Naive thymus-derived CD4-positive, alpha-beta T cell (primary cell): Measurements from ENCODE around the gene SLC51B. TPM values are rescaled to one million over a fixed set of nuclear protein-coding genes. Genes with fewer than 3 reads are reported as not detected.
A peak's percentile ranks its signal among the peaks of the same experiment; 100 is the strongest.
"Not testable (repeated sequence)": the region's sequence is repeated elsewhere in the genome, so short reads cannot be mapped to it uniquely, and the experiment has no call there.

ENCODE experiments used
- ATAC-seq: fragments of 150-1000 bp; cut with Tn5 transposase; 2 replicates; pipeline ENCODE4 v1.10.0; 2021; ENCODE audit warnings: mild to moderate bottlenecking, moderate library complexity
- CTCF ChIA-PET: fragments of 350-600 bp; sonication (Branson Sonifier 250); formaldehyde crosslinking; loops from one replicate; lab custom pipeline; 2021; ENCODE audit warnings: antibody characterized with exemption; lab: Charles Lee
- POLR2A ChIA-PET: fragments of 350-600 bp; sonication (Branson Sonifier 250); formaldehyde crosslinking; loops from one replicate; lab custom pipeline; 2021; ENCODE audit warnings: antibody characterized with exemption, inconsistent platforms; lab: Charles Lee
- DNase-seq, 9 donors: peaks; one replicate each; pipeline versions ENCODE4 v3.0.0 to v3.0.0-alpha.2; 2020 to 2022; ENCODE audit warnings: mixed read lengths in 1 of 9
- H3K27ac ChIP-seq: one replicate; pipeline ENCODE4 v1.7.0; 2013; ENCODE audit warnings: mild to moderate bottlenecking, low read depth, low read length, moderate library complexity
- H3K27me3 ChIP-seq, 2 donors: one replicate each; pipeline ENCODE4 v1.7.0; 2013; ENCODE audit warnings: low read length in 2 of 2, mild to moderate bottlenecking in 2 of 2, moderate library complexity in 2 of 2; ENCODE audit not compliant: control insufficient read depth in 2 of 2, insufficient read depth in 2 of 2
- H3K36me3 ChIP-seq, 3 experiments: 1 replicate in 2 of 3; 2 replicates in 1 of 3; pipeline ENCODE4 v1.7.0; 2013; ENCODE audit warnings: low read length in 3 of 3, mild to moderate bottlenecking in 3 of 3, moderate library complexity in 1 of 3; ENCODE audit not compliant: insufficient read depth in 3 of 3, control insufficient read depth in 2 of 3
- H3K4me1 ChIP-seq, 2 donors: one replicate each; pipeline ENCODE4 v1.7.0; 2013; ENCODE audit warnings: low read length in 2 of 2, mild to moderate bottlenecking in 2 of 2, moderate library complexity in 1 of 2; ENCODE audit not compliant: control insufficient read depth in 2 of 2, insufficient read depth in 2 of 2
- H3K4me3 ChIP-seq: 2 replicates; pipeline ENCODE4 v1.7.0; 2013; ENCODE audit warnings: mild to moderate bottlenecking, low read length
- H3K9me3 ChIP-seq, 3 experiments: 1 replicate in 2 of 3; 2 replicates in 1 of 3; pipeline ENCODE4 v1.7.0; 2013; ENCODE audit warnings: low read length in 3 of 3; ENCODE audit not compliant: control insufficient read depth in 2 of 3
- H3K27ac Mint-ChIP-seq, 9 donors: one replicate each; pipeline ENCODE4 v1.8.0; 2020 to 2022; ENCODE audit warnings: mixed read lengths in 9 of 9, mild to moderate bottlenecking in 8 of 9, moderate library complexity in 5 of 9, inconsistent platforms in 2 of 9
- H3K27me3 Mint-ChIP-seq, 5 donors: one replicate each; pipeline ENCODE4 v1.8.0; 2021 to 2022; ENCODE audit warnings: mixed read lengths in 5 of 5, mild to moderate bottlenecking in 1 of 5
- H3K36me3 Mint-ChIP-seq, 5 donors: one replicate each; pipeline ENCODE4 v1.8.0; 2020 to 2022; ENCODE audit warnings: mixed read lengths in 5 of 5, mild to moderate bottlenecking in 3 of 5, inconsistent platforms in 1 of 5
- H3K4me1 Mint-ChIP-seq, 7 donors: one replicate each; pipeline ENCODE4 v1.8.0; 2020 to 2022; ENCODE audit warnings: mixed read lengths in 7 of 7, mild to moderate bottlenecking in 3 of 7, inconsistent platforms in 1 of 7
- H3K4me3 Mint-ChIP-seq, 10 donors: one replicate each; pipeline ENCODE4 v1.8.0; 2020 to 2022; ENCODE audit warnings: mild to moderate bottlenecking in 10 of 10, mixed read lengths in 10 of 10, moderate library complexity in 6 of 10, inconsistent platforms in 2 of 10
- H3K9me3 Mint-ChIP-seq, 11 donors: one replicate each; pipeline ENCODE4 v1.8.0; 2020 to 2022; ENCODE audit warnings: mixed read lengths in 11 of 11, mild to moderate bottlenecking in 4 of 11, inconsistent platforms in 1 of 11, moderate library complexity in 1 of 11
- intact Hi-C, 2 donors: fragments of 100-400 bp; cut with micrococcal nuclease; formaldehyde crosslinking; loops; one replicate each; pipeline ENCODE4 v1.15.1; 2023
- polyA plus RNA-seq, 2 donors: library from polyadenylated mRNA; unstranded; fragments of 300-500 nt; fragmentation: Illumina TruSeq; gene quantifications; one replicate each; pipeline ENCODE4 v1.2.3, GENCODE V29; 2021
- total RNA-seq, 6 experiments: library from RNA in 5 of 6; stranded (reverse) in 5 of 6; gene quantifications; 1 replicate in 5 of 6; 2 replicates in 1 of 6; pipeline ENCODE4 v1.2.3 and lab custom pipeline; 2021 to 2026

The SLC51B gene
- total and polyA plus RNA-seq, 7 experiments from 2014 or later, result not detected

DNA sequence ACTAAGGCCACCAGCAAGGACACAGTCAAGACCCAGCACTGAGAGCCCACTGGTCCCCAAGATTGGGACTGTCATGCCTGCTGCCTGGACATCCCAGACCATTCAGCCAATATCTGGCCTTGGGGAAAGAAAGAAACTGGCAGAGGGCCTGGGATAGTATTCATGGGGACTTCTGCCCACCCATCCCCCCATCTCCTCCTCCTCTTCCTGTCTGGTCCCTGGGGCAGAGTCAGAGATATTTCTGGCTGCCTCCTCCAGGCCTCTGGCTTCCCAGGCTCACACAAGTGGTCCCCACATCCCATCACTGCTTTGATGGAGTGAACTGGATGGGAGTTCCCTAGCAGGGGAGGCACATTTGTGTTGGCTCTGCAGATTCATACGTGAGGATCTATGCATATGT lies 26.8 kb downstream of the SLC51B start:
- Histone ChIP-seq H3K4me1 (no peaks in the 10 kb centered on the region), H3K27me3 (no peaks in the 10 kb centered on the region), H3K9me3 (no peaks in the 10 kb centered on the region), H3K27ac (no peak overlapping the region), H3K36me3 (no peaks in the 10 kb centered on the region), H3K4me3 (no peak overlapping the region)
- peaks cover 18 to 29% (median 20%) of the 10 kb centered on the region in 5 donors for H3K27me3 Mint-ChIP-seq
- H3K36me3 Mint-ChIP-seq, result no peaks in the 10 kb centered on the region
- peaks cover 0 to 16% (median 11%) of the 10 kb centered on the region in 7 donors for H3K4me1 Mint-ChIP-seq
- ChIA-PET CTCF (interaction anchor here (0.5 kb wide), 1 partner anchor 356 kb away, joined by 3 read pairs; no protein-coding TSS in a partner anchor), POLR2A (no interaction called here)
- ATAC-seq, result no peak
- no peak overlapping the region for H3K27ac Mint-ChIP-seq
- H3K4me3 Mint-ChIP-seq, result no peak overlapping the region
- intact Hi-C loops, result no loop called here
- DNase-seq, result no peak
- H3K9me3 Mint-ChIP-seq, result no peaks in the 10 kb centered on the region

DNA sequence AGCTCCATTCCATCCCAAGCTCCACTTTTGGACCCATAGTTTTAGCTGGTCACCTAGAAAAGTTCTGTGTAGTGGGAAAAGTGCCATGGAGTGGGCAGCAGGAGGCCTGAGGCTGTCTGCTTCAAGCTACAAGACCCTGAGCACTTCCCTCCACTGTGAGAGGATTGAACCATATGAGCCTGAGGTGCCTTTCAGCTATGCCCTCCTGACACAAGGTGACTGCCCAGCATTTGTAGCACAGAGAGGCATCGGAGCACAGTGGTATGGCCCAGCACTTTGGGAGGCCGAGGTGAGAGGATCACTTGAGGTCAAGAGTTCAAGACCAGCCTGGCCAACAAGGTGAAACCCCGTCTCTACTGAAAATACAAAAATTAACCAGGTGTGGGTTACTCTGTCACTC lies 27.4 kb downstream of the SLC51B start:
- CTCF ChIA-PET, result no interaction called here
- no peak overlapping the region for H3K4me3 Mint-ChIP-seq
- H3K27me3 ChIP-seq, result no peaks in the 10 kb centered on the region
- intact Hi-C loops, result no loop called here
- H3K4me1 ChIP-seq, result no peaks in the 10 kb centered on the region
- H3K27ac ChIP-seq, result no peak overlapping the region
- POLR2A ChIA-PET, result no interaction called here
- no peaks in the 10 kb centered on the region for H3K36me3 ChIP-seq
- peaks cover 0 to under 1% (median 0%) of the 10 kb centered on the region in 5 donors for H3K36me3 Mint-ChIP-seq
- ATAC-seq, result no peak
- H3K9me3 ChIP-seq, result no peaks in the 10 kb centered on the region
- peaks cover 14 to 25% (median 16%) of the 10 kb centered on the region in 5 donors for H3K27me3 Mint-ChIP-seq
- H3K4me3 ChIP-seq, result no peak overlapping the region
- no peak for DNase-seq
- no peaks in the 10 kb centered on the region for H3K9me3 Mint-ChIP-seq
- H3K27ac Mint-ChIP-seq, result no peak overlapping the region
- peaks cover under 1 to 12% (median 8%) of the 10 kb centered on the region in 7 donors for H3K4me1 Mint-ChIP-seq

DNA sequence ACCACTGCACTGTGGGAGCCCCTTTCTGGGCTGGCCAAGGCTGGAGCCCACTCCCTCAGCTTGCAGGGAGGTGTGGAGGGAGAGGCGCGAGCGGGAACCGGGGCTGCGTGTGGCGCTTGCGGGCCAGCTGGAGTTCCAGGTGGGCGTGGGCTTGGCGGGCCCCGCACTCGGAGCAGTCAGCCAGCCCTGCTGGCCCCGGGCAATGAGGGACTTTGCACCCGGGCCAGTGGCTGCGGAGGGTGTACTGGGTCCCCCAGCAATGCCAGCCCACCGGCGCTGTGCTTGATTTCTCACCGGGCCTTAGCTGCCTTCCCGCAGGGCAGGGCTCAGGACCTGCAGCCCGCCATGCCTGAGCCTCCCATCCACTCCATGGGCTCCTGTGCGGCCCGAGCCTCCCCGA lies 29.8 kb downstream of the SLC51B start:
- H3K9me3 ChIP-seq, ATAC-seq, H3K4me3 ChIP-seq, H3K36me3 Mint-ChIP-seq, H3K27ac Mint-ChIP-seq, H3K9me3 Mint-ChIP-seq, DNase-seq, intact Hi-C loops, H3K27ac ChIP-seq, H3K27me3 ChIP-seq, POLR2A ChIA-PET, H3K4me3 Mint-ChIP-seq, H3K36me3 ChIP-seq, H3K4me1 ChIP-seq: not testable (repeated sequence)
- Mint-ChIP-seq H3K4me1 (peaks cover 5 to 11% (median 9%) of the 10 kb centered on the region in 7 donors), H3K27me3 (peaks cover 16 to 27% (median 25%) of the 10 kb centered on the region in 5 donors)
- CTCF ChIA-PET, result interaction anchor here (1.8 kb wide), 1 partner anchor 41 kb away, joined by 5 read pairs; no protein-coding TSS in a partner anchor

DNA sequence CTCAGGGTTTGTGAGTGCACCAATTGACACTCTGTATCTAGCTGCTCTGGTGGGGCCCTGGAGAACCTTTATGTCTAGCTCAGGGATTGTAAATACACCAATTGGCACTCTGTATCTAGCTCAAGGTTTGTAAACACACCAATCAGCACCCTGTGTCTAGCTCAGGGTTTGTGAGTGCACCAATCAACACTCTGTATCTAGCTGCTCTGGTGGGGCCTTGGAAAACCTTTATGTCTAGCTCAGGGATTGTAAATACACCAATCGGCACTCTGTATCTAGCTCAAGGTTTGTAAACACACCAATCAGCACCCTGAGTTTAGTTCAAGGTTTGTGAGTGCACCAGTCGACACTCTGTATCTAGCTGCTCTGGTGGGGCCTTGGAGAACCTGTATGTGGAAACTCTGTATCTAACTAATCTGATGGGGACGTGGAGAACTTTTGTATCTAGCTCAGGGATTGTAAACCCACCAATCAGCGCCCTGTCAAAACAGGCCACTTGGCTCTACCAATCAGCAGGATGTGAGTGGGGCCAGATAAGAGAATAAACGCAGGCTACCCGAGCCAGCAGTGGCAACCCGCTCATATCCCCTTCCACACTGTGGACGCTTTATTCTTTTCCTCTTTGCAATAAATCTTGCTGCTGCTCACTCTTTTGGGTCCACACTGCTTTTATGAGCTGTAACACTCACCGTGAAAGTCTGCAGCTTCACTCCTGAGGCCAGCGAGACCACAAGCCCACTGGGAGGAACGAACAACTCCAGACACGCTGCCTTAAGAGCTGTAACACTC lies 30.6 kb downstream of the SLC51B start:
- DNase-seq, POLR2A ChIA-PET, H3K4me3 ChIP-seq, H3K36me3 Mint-ChIP-seq, H3K4me1 ChIP-seq, H3K9me3 Mint-ChIP-seq, ATAC-seq, H3K36me3 ChIP-seq, H3K9me3 ChIP-seq, H3K27me3 ChIP-seq, intact Hi-C loops, H3K27ac ChIP-seq: not testable (repeated sequence)
- H3K27ac Mint-ChIP-seq, result peak overlapping the region in 1 of 9 donors; percentile 21
- CTCF ChIA-PET, result interaction anchor here (1.8 kb wide), 1 partner anchor 42 kb away, joined by 5 read pairs; no protein-coding TSS in a partner anchor
- peaks cover 5 to 11% (median 9%) of the 10 kb centered on the region in 7 donors for H3K4me1 Mint-ChIP-seq
- peak overlapping the region in 1 of 10 donors; percentile 26 for H3K4me3 Mint-ChIP-seq
- peaks cover 16 to 27% (median 25%) of the 10 kb centered on the region in 5 donors for H3K27me3 Mint-ChIP-seq

DNA sequence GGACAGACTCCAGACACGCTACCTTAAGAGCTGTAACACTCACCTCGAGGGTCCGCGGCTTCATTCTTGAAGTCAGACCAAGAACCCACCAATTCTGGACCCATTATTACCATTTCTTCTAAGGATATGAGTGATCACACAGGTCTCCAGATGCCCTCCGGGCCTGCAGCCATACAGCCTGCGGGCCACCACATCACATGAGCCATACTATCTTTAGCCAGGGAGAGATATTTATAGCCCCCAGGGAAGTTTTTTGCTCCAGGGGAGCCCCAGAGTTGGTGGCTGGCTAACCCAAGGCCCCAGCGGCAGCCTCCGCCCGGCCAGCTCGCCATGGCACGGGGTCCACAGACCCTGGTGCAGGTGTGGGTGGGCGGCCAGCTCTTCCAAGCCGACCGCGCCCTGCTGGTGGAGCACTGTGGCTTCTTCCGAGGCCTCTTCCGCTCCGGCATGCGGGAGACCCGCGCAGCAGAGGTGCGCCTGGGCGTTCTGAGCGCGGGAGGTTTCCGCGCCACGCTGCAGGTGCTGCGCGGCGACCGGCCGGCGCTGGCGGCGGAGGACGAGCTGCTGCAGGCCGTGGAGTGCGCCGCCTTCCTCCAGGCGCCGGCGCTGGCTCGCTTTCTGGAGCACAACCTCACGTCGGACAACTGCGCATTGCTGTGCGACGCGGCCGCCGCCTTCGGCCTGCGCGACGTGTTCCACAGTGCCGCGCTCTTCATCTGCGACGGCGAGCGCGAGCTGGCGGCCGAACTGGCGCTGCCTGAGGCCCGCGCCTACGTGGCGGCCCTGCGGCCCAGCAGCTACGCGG lies 31.5 kb downstream of the SLC51B start, which contains the start of gene KBTBD13:
Gene KBTBD13, plus strand, starts transcription at position 261 of the 805 bp plus-strand sequence. Its CDS starts 70 bp downstream, at position 331.
- peaks cover 5 to 13% (median 10%) of the 10 kb centered on the region in 7 donors for H3K4me1 Mint-ChIP-seq
- Histone ChIP-seq H3K4me1 (peaks cover 0 to 2% of the 10 kb centered on the region in 2 donors), H3K27ac (no peak within 1 kb of the TSS), H3K27me3 (no peaks in the 10 kb centered on the region), H3K9me3 (no peaks in the 10 kb centered on the region), H3K36me3 (no peaks in the 10 kb centered on the region), H3K4me3 (no peak within 1 kb of the TSS)
- peaks cover 16 to 27% (median 25%) of the 10 kb centered on the region in 5 donors for H3K27me3 Mint-ChIP-seq
- peak within 1 kb of the TSS in 5 of 10 donors; percentile 26 to 68 (median 46) for H3K4me3 Mint-ChIP-seq
- CTCF ChIA-PET, result interaction anchor here (0.9 to 1.8 kb wide), 2 partner anchors 7 to 42 kb away, joined by 3 to 5 read pairs; no protein-coding TSS in a partner anchor
- peaks cover 0 to 3% (median 0%) of the 10 kb centered on the region in 5 donors for H3K36me3 Mint-ChIP-seq
- no peak for ATAC-seq
- POLR2A ChIA-PET, result no interaction called here
- no peaks in the 10 kb centered on the region for H3K9me3 Mint-ChIP-seq
- peak within 1 kb of the TSS in 1 of 9 donors; percentile 21 for H3K27ac Mint-ChIP-seq
- intact Hi-C loops, result no loop called here
- DNase-seq, result no peak

DNA sequence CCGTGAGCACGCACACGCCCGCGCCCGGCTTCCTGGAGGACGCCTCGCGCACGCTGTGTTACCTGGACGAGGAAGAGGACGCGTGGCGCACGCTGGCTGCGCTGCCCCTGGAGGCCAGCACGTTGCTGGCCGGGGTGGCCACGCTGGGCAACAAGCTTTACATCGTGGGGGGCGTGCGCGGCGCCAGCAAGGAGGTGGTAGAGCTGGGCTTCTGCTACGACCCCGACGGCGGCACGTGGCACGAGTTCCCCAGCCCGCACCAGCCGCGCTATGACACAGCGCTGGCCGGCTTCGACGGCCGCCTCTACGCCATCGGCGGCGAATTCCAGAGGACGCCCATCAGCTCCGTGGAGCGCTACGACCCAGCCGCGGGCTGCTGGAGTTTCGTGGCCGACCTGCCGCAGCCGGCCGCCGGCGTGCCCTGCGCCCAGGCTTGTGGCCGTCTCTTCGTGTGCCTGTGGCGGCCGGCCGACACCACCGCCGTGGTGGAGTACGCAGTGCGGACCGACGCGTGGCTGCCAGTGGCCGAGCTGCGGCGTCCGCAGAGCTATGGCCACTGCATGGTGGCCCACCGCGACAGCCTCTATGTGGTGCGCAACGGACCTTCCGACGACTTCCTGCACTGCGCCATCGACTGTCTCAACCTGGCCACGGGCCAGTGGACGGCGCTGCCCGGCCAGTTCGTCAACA lies 32.2 kb downstream of the SLC51B start:
- Mint-ChIP-seq H3K27ac (peak overlapping the region in 1 of 9 donors; percentile 74), H3K36me3 (peaks cover 0 to 3% (median 0%) of the 10 kb centered on the region in 5 donors), H3K27me3 (peaks cover 16 to 30% (median 27%) of the 10 kb centered on the region in 5 donors), H3K4me1 (peaks cover 9 to 20% (median 14%) of the 10 kb centered on the region in 7 donors), H3K4me3 (peak overlapping the region in 7 of 10 donors; percentile 11 to 80 (median 52)), H3K9me3 (no peaks in the 10 kb centered on the region)
- Histone ChIP-seq H3K9me3 (no peaks in the 10 kb centered on the region), H3K4me3 (no peak overlapping the region), H3K4me1 (peaks cover 0 to 9% of the 10 kb centered on the region in 2 donors), H3K27me3 (no peaks in the 10 kb centered on the region), H3K36me3 (no peaks in the 10 kb centered on the region), H3K27ac (no peak overlapping the region)
- ChIA-PET CTCF (interaction anchor here (0.9 kb wide), 1 partner anchor 8 kb away, joined by 3 read pairs; no protein-coding TSS in a partner anchor), POLR2A (no interaction called here)
- DNase-seq (no peak), ATAC-seq (no peak)
- intact Hi-C loops, result no loop called here
